Stimulated activated CD4-positive, alpha-beta T cell treated with anti-CD3 and anti-CD28 coated beads, Interleukin-15, amount 100 ng/mL, for 48 hours (primary cell): ENCODE data around the gene SLC13A2.
"Not testable (repeated sequence)": the region's sequence is repeated elsewhere in the genome, so short reads cannot be mapped to it uniquely, and the experiment has no call there.

Experiments
- DNase-seq, 2 donors: peaks; one replicate each; pipeline ENCODE4 v3.0.0-alpha.2; 2020; ENCODE audit warnings: low read depth in 2 of 2

Gene SLC13A2

GRCh38 chr17:28518132-28518531, 44.7 kb downstream of the SLC13A2 start:
- DNase-seq, result no peak

- DNase-seq, result no peak
These were observed 45.1 kb downstream of the SLC13A2 start for GRCh38 chr17:28518578-28518977.

- DNase-seq, result no peak
These were observed 45.8 kb downstream of the SLC13A2 start for GRCh38 chr17:28519236-28519635.

GRCh38 chr17:28520687-28521086, 47.2 kb downstream of the SLC13A2 start:
- no peak for DNase-seq

- DNase-seq, result no peak
These were observed 48.1 kb downstream of the SLC13A2 start for GRCh38 chr17:28521311-28522085.

- not testable (repeated sequence) for DNase-seq
These were observed 48.8 kb downstream of the SLC13A2 start for GRCh38 chr17:28522281-28522680.

GRCh38 chr17:28523186-28523585, 49.7 kb downstream of the SLC13A2 start:
- DNase-seq, result no peak

- DNase-seq, result no peak
These were observed 50.4 kb downstream of the SLC13A2 start for GRCh38 chr17:28523876-28524275.

GRCh38 chr17:28524476-28525424, 51.3 kb downstream of the SLC13A2 start:
- DNase-seq, result no peak

- no peak for DNase-seq
These were observed 52.9 kb downstream of the SLC13A2 start for GRCh38 chr17:28526381-28526780.

- no peak for DNase-seq
These were observed 53.8 kb downstream of the SLC13A2 start for GRCh38 chr17:28527181-28527681.

- no peak for DNase-seq
These were observed 54.4 kb downstream of the SLC13A2 start for GRCh38 chr17:28527859-28528258.

GRCh38 chr17:28528327-28529012, 55.0 kb downstream of the SLC13A2 start:
- DNase-seq, result no peak

- no peak for DNase-seq
These were observed 55.6 kb downstream of the SLC13A2 start for GRCh38 chr17:28529013-28529400.

GRCh38 chr17:28530250-28530649, 56.8 kb downstream of the SLC13A2 start:
- no peak for DNase-seq

GRCh38 chr17:28530926-28531325, 57.5 kb downstream of the SLC13A2 start:
- no peak for DNase-seq

- DNase-seq, result no peak
These were observed 58.9 kb downstream of the SLC13A2 start for GRCh38 chr17:28532050-28532960.

GRCh38 chr17:28533091-28533807, 59.8 kb downstream of the SLC13A2 start:
- no peak for DNase-seq

- no peak for DNase-seq
These were observed 61.4 kb downstream of the SLC13A2 start for GRCh38 chr17:28534740-28535375.
